ENCODE results near the gene BTBD2.
"Not testable (repeated sequence)": the region's sequence is repeated elsewhere in the genome, so short reads cannot be mapped to it uniquely, and the experiment has no call there.

The BTBD2 gene

GRCh38 chr19:2039089-2039958 is 23.8 kb upstream of the BTBD2 start:
- DNase-seq = no peak

DNA sequence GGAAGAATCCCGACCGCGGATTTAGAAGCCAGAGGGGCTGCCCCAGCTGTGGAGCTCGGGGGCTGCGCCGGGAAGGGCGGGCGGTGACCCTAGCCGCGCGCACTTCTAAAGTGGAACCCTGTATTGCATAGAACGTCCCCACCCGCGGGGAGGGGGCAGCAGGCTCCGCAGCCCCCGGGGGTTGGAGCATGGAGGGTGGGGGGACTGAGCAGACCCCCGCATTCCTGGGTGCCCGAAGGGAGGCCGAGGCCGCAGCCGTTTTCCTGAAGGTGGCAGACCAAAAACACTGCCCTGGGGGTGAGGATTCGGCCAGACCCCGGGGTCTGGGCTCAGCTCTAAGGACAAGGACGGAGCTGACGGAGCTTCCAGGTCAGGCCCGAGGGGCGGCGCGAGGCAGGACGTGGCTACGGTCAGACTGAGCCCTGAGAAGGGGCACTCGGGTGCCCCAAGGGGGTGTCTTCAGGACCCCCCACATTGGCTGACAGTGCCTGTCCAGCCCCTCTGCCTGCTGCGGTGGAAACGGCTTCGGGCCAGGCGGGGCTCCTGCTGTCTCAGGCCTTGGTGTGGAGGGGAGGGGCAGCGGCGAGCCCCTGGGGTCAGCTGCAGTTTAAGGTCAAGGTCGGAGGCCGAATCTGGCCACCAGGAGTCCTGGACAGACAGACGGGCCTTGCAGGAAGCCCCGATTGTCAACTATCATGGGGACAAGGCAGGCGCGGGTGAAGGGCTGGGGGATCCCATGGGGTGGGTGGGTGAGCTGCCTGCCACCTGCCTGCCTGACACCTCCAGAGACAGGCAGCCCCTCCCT is 23.0 kb upstream of the BTBD2 start:
- DNase-seq = no peak

DNA sequence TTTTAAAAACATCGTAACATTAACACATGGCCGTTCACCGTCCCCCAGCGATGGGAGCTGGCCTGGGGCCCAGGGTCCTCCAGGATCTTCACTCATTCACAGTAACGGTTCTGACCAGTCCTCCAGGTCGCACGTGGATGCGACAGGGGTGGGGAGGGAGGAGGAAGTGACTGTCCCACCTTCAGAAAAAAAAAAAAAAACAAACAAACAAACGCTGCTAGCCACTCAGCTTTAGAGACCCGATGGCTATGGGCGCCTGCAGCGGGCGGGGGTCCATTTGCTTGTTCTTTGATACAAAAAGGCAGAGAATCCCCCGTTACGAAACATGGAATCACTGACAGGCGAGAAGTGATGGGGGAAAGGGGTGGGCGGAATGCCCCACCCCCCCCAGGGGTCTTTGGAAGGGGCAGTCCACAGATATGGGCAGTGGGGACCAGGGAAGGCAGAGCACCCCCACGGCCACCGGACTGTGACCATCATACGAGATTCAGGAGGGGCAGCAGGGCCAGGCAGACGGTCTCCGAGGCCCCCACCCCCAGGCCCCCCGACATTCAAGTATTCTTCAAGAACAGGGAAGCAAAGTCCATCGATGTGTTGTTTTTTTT is 22.2 kb upstream of the BTBD2 start:
- no peak for DNase-seq

GRCh38 chr19:2036424-2036823 is 20.9 kb upstream of the BTBD2 start:
- no peak for DNase-seq

- no peak for DNase-seq
Measured at GRCh38 chr19:2035590-2035991, 20.1 kb upstream of the BTBD2 start.

- DNase-seq = no peak
Measured at GRCh38 chr19:2034729-2035589, 19.4 kb upstream of the BTBD2 start.

- not testable (repeated sequence) for DNase-seq
Measured at GRCh38 chr19:2034253-2034652, 18.7 kb upstream of the BTBD2 start.

DNA sequence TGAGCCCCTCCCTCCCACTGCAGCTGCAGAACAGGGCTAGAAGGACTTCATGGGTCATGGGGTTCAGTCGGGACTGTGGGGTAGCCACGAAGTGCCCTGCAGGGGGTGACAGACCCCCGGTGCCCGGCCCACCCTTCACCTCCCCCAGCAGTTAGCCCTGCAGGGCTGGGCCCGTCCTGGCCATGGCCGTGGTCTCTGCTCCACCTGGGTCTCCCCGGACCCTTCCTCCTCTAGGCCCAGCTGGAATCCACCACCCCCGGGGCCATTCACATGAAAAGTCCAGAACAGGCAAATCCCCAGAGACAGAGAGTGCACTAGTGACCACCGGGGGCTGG is 18.3 kb upstream of the BTBD2 start:
- DNase-seq = no peak

DNA sequence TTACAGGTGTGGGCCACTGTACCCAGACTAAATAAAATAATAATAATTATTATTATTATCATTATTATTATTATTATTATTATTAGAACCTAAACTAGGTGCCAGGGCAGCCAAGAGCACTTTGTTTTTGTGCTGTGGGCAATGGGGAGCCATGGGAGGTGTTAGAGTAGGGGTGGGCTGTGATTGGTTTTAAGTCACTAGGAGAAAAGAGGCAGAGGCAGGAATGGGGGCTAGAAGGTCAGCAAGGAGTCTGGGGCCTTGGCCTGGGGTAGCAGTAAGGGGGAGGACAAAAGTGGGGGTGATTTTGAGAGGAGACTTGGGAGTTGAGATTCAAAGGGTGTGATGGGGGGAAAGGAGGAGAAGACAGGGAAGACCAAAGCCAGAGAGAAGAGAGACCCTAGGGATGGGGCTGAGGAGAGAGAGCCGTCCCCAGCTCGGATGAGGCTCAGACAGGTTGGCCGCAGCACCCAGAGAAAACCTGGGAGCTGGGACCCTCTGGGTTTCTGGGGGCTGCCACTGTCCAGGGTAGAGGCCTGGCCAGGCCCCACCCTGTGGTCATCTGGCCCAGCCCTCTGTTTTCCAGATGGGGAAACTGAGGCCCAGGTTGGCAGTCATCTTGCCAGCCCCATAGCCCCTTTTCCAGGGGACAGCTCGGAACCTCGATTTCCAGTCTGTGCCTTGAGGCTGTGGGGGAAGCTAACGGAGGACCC is 17.8 kb upstream of the BTBD2 start:
- DNase-seq = no peak

DNA sequence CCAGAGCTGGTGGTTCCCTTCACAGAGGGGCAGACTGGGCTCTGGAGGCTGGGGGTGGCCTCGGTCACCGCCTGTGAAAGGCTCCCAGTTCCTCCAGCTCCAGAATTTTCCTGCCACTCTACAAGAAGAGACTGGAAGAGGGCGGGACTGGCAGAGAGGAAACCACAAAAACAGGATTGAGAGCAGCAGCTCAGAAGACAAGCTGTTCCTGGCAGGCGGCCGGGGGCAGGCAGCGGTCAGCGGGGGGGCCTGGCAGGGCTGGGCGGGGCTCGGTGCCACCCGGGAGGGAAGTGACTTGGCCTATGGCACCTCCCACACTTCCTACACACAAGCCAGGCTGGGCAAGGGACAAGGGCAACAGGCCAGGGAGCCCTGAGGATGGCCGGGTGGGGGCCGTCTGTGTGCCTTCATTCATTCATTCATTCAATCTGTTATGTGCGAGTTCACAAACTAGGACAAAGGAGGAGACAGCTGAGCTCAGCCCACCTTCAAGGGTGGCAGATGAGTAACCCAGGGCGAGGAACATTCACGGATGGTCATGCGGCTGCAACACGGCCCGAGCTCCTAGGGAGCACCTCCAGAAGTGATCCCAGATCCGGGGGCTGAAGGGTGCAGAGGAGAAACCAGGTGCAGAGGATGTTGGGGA is 16.9 kb upstream of the BTBD2 start:
- DNase-seq = peak; percentile 84

DNA sequence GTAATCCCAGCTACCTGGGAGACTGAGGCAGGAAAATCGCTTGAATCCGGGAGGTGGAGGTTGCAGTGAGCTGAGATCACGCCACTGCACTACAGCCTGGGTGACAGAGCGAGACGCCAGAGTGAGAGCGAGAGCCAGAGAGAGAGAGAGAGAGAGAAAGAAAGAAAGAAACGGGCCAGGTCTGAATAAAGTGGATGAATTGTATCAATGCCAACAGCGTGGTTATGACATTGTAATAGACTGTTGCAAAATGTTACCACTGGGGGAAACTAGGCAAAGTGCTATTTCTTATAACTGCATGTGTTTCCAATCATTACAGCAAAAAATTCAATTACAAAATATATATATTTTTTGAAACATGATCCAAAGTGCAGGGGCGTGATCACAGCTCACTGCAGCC is 11.8 kb upstream of the BTBD2 start:
- DNase-seq = no peak

- DNase-seq = no peak
Measured at GRCh38 chr19:2026770-2027169, 11.3 kb upstream of the BTBD2 start.

- no peak for DNase-seq
Measured at GRCh38 chr19:2022289-2022688, 6.8 kb upstream of the BTBD2 start.

GRCh38 chr19:2021453-2022140 is 6.1 kb upstream of the BTBD2 start:
- no peak for DNase-seq

GRCh38 chr19:2018752-2019151 is 3.2 kb upstream of the BTBD2 start:
- DNase-seq = no peak

GRCh38 chr19:2016041-2016807 is 710 bp upstream of the BTBD2 start:
- peak; percentile 76 for DNase-seq

GRCh38 chr19:2014731-2015607 is 545 bp downstream of the BTBD2 start:
- no peak for DNase-seq

DNA sequence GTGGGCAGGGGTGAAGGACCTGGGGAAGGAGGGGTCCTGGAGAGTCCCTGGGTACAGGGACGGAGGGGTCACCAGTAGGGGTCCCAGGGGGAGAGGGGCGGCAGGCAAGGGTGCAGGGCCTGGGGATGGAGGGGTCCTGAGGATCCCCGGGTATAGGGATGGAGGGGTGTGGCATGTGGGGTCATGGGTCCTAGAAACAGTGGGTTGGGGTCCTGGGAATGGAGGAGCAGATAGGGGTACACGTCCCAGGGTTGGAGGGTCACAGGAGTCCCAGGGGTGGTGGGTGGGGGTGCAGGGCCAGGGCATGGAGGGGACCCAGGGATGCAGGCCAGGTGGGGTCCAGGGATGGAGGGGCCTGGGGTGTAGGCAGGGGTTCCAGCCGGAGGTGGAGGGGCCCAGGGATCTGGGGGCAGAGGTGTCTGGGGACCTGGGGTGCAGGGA is 1.4 kb downstream of the BTBD2 start:
- DNase-seq = no peak

- DNase-seq = no peak
Measured at GRCh38 chr19:2013683-2013961, 1.9 kb downstream of the BTBD2 start.

Measured in NCI-H2171 treated with DMSO at 0.1 percent for 48 hours (cell line).